Mesothelial cell of epicardium (in vitro differentiated cells): ENCODE data around the gene CDH5. TPM values are rescaled to one million over a fixed set of nuclear protein-coding genes. Genes with fewer than 3 reads are reported as not detected.

Source experiments
- DNase-seq, 2 experiments: peaks; one replicate each; pipeline ENCODE4 v3.0.0; 2021; ENCODE audit warnings: low spot score in 2 of 2; ENCODE audit not compliant: unreplicated experiment in 2 of 2
- H3K27ac Mint-ChIP-seq: 2 replicates; pipeline ENCODE4 v1.8.0; 2021; ENCODE audit warnings: mixed read lengths
- H3K27me3 Mint-ChIP-seq: 2 replicates; pipeline ENCODE4 v1.8.0; 2021; ENCODE audit warnings: low read depth, mixed read lengths
- H3K36me3 Mint-ChIP-seq: 2 replicates; pipeline ENCODE4 v1.8.0; 2021; ENCODE audit warnings: mixed read lengths
- H3K4me1 Mint-ChIP-seq: 2 replicates; pipeline ENCODE4 v1.8.0; 2021; ENCODE audit warnings: mixed read lengths
- H3K4me3 Mint-ChIP-seq: 2 replicates; pipeline ENCODE4 v1.8.0; 2021; ENCODE audit warnings: mild to moderate bottlenecking, moderate library complexity, mixed read lengths
- H3K9me3 Mint-ChIP-seq: 2 replicates; pipeline ENCODE4 v1.8.0; 2021; ENCODE audit warnings: mixed read lengths
- total RNA-seq: library from RNA; stranded (reverse); gene quantifications from 3 replicates; pipeline ENCODE4 v1.2.1, GENCODE V29; 2021
- TF ChIP-seq, protein P1 (sequence below): fragments of 200-600 bp; sonication (generic); IDR thresholded peaks from one replicate; pipeline ENCODE4 v1.5.0; 2021; ENCODE audit warnings: antibody characterized with exemption; ENCODE audit not compliant: unreplicated experiment

The CDH5 gene
- total RNA-seq, 1 donor from 2014 or later: 0.16 TPM

DNA sequence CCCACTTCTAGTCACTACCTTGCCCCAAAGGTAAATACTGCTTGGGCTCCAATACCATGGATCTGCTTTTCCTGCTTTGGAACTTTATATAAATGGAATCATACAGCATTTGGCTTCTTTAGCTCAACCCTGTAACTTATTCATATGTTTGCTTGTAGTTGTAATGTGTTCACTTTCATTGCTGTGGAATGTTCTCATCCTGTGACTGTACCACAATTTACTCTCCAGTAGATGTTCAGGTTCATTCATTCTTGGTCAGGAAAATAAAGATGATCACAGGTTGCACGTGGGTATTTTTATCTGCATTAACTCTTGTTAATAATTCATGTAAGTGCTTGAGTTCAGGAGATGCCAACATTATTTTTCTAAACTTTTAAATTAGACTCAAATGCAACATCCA, 53.9 kb downstream of the CDH5 start:
- Mint-ChIP-seq H3K36me3 (no peaks in the 10 kb centered on the region), H3K27ac (no peak overlapping the region), H3K27me3 (peaks cover 47% of the 10 kb centered on the region), H3K4me1 (no peaks in the 10 kb centered on the region), H3K9me3 (peaks cover 14% of the 10 kb centered on the region), H3K4me3 (no peak overlapping the region)
- no peak for DNase-seq
- TF ChIP-seq, protein P1, sequence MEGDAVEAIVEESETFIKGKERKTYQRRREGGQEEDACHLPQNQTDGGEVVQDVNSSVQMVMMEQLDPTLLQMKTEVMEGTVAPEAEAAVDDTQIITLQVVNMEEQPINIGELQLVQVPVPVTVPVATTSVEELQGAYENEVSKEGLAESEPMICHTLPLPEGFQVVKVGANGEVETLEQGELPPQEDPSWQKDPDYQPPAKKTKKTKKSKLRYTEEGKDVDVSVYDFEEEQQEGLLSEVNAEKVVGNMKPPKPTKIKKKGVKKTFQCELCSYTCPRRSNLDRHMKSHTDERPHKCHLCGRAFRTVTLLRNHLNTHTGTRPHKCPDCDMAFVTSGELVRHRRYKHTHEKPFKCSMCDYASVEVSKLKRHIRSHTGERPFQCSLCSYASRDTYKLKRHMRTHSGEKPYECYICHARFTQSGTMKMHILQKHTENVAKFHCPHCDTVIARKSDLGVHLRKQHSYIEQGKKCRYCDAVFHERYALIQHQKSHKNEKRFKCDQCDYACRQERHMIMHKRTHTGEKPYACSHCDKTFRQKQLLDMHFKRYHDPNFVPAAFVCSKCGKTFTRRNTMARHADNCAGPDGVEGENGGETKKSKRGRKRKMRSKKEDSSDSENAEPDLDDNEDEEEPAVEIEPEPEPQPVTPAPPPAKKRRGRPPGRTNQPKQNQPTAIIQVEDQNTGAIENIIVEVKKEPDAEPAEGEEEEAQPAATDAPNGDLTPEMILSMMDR: no peak

DNA sequence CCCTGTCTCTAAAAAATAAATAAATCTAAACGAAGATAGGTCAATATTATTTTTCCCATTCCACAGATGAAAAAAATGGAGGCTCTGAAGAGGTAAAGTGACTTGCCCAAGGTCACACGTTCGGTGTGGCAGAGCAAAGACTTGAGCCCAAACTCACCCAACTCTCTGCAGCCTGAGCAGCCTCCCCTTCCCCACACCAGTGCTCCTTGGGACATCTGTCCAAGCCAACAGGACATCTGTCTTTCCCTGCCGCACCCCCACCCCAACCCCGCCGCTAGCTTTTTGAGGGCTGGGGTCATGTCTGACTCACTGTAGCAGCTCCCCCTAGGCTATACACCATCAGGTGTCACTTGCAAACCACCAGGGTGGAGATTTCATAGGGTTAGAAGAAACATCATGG, 55.4 kb downstream of the CDH5 start:
- H3K27me3 Mint-ChIP-seq: peaks cover 60% of the 10 kb centered on the region
- no peak overlapping the region for H3K27ac Mint-ChIP-seq
- no peak for DNase-seq
- H3K9me3 Mint-ChIP-seq: peaks cover 6% of the 10 kb centered on the region
- peaks cover 5% of the 10 kb centered on the region for H3K4me1 Mint-ChIP-seq
- H3K36me3 Mint-ChIP-seq: no peaks in the 10 kb centered on the region
- no peak overlapping the region for H3K4me3 Mint-ChIP-seq
- TF ChIP-seq, protein P1: no peak

DNA sequence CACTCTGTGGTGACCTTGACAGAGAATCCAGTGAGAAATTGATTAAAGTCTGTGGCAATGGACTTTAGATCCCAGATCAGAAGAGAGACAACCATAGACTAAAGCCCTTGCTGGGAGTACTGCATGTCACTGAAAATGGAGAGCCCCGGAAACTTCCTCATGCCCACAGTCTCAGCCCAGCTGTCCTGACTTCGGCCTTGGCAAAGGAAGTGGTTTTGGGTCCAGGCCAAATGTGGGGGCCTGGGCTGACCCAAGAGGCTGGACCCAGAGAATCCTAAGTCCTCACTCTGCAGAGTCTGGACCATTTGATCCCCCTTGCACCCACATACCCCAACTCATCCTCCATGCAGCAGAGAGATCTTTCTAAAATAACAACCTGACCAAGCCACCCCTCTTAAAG, 55.9 kb downstream of the CDH5 start:
- TF ChIP-seq, protein P1: no peak
- DNase-seq: no peak
- Mint-ChIP-seq H3K27ac (no peak overlapping the region), H3K27me3 (peaks cover 60% of the 10 kb centered on the region), H3K4me1 (peaks cover 5% of the 10 kb centered on the region), H3K4me3 (no peak overlapping the region), H3K9me3 (peaks cover 2% of the 10 kb centered on the region), H3K36me3 (no peaks in the 10 kb centered on the region)

DNA sequence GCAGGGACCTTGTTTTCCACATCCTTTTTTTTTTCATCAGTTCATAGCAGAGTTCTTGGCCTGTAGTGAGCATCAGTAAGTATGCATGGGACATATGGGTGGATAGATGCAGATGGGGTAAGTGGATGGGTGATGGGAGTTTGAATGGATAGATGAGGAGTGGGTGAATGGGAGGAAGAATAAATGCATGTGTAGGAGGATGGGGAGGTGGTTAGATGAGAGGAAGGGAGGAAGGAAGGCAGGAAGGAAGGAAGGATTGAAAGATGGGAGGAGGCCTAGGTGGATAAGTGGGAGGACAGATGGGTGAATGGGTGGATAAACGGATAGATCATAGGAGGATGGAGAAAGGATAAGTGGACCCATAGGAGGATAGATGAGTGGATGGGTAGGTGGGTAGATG, 56.7 kb downstream of the CDH5 start:
- Mint-ChIP-seq H3K27ac (no peak overlapping the region), H3K4me1 (peaks cover 5% of the 10 kb centered on the region), H3K4me3 (no peak overlapping the region), H3K9me3 (no peaks in the 10 kb centered on the region), H3K36me3 (no peaks in the 10 kb centered on the region), H3K27me3 (peaks cover 67% of the 10 kb centered on the region)
- TF ChIP-seq, protein P1: no peak
- no peak for DNase-seq

DNA sequence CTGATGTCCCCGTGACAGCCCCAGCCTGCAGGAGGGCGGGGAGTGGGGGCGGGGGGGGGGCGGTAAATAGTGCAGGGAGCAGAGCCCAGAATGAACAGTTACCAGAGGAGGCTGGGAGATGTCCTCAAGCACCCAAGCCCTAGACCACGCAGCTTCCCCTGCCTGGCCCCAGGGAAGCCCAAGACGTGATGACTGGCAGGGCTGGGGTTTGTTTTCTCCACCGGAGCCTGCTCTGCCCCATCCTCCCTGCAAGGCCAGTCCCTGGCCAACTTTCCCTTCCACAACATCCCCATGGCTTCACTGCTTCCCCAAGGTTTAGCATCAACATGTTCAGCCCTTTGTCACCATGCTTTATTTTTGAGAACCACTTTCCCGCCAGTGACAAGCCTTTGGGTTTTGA, 59.2 kb downstream of the CDH5 start:
- DNase-seq: no peak
- Mint-ChIP-seq H3K9me3 (no peaks in the 10 kb centered on the region), H3K4me1 (peaks cover 5% of the 10 kb centered on the region), H3K4me3 (peak overlapping the region; percentile 59), H3K27me3 (peaks cover 84% of the 10 kb centered on the region), H3K36me3 (no peaks in the 10 kb centered on the region), H3K27ac (no peak overlapping the region)
- TF ChIP-seq, protein P1: no peak
